Caco-2 (cell line): ENCODE results near the gene ATP9A. TPM values are rescaled to one million over a fixed set of nuclear protein-coding genes. Genes with fewer than 3 reads are reported as not detected.
"Not testable (repeated sequence)": the region's sequence is repeated elsewhere in the genome, so short reads cannot be mapped to it uniquely, and the experiment has no call there.

Experiments
- BruUV-seq: library from RNA; stranded (reverse); fragments of 400-500 nt; replicated peaks from 2 replicates; lab custom pipeline; 2021; lab: Mats Ljungman, UMichigan
- CTCF ChIA-PET: fragments of 300-600 bp; sonication (Branson Sonifier 250); formaldehyde crosslinking; loops from one replicate; lab custom pipeline; 2022; ENCODE audit warnings: antibody characterized with exemption; lab: Charles Lee
- POLR2A ChIA-PET: fragments of 300-600 bp; sonication (Branson Sonifier 250); formaldehyde crosslinking; loops from one replicate; lab custom pipeline; 2022; ENCODE audit warnings: antibody characterized with exemption; lab: Charles Lee
- DNase-seq, 2 experiments: peaks; one replicate each; pipeline versions ENCODE4 v3.0.0 to v3.0.0-alpha.2; 2020 to 2022
- H3K27me3 ChIP-seq: replicated peaks from 2 replicates; pipeline ENCODE4 v1.6.0; 2011; ENCODE audit warnings: low read length; ENCODE audit not compliant: control insufficient read depth, insufficient read depth
- H3K36me3 ChIP-seq: 2 replicates; pipeline ENCODE4 v1.5.1; 2011; ENCODE audit warnings: low read length; ENCODE audit not compliant: control insufficient read depth, insufficient read depth
- H3K4me1 ChIP-seq: fragments of 250-450 bp; sonication (Bioruptor Pico); 2 replicates; pipeline ENCODE4 v1.5.1; 2020; ENCODE audit warnings: mild to moderate bottlenecking
- H3K4me3 ChIP-seq: 2 replicates; pipeline ENCODE4 v1.5.1; 2011; ENCODE audit warnings: low read depth, mild to moderate bottlenecking, control low read depth, low read length
- H3K9me3 ChIP-seq: fragments of 250-450 bp; sonication (Bioruptor Pico); 2 replicates; pipeline ENCODE4 v1.5.1; 2020; ENCODE audit warnings: mild to moderate bottlenecking, moderate library complexity
- H3K27ac Mint-ChIP-seq: one replicate; pipeline ENCODE4 v1.8.0; 2022; ENCODE audit warnings: mixed read lengths; ENCODE audit not compliant: unreplicated experiment
- H3K27me3 Mint-ChIP-seq: one replicate; pipeline ENCODE4 v1.8.0; 2022; ENCODE audit warnings: mixed read lengths; ENCODE audit not compliant: insufficient read depth, unreplicated experiment
- H3K36me3 Mint-ChIP-seq: one replicate; pipeline ENCODE4 v1.8.0; 2022; ENCODE audit warnings: mild to moderate bottlenecking, mixed read lengths; ENCODE audit not compliant: insufficient read depth, unreplicated experiment
- H3K4me1 Mint-ChIP-seq: one replicate; pipeline ENCODE4 v1.8.0; 2022; ENCODE audit warnings: low read depth, mixed read lengths; ENCODE audit not compliant: unreplicated experiment
- H3K4me3 Mint-ChIP-seq: one replicate; pipeline ENCODE4 v1.8.0; 2022; ENCODE audit warnings: mild to moderate bottlenecking, moderate library complexity, mixed read lengths; ENCODE audit not compliant: unreplicated experiment
- H3K9me3 Mint-ChIP-seq: one replicate; pipeline ENCODE4 v1.8.0; 2022; ENCODE audit warnings: mixed read lengths; ENCODE audit not compliant: unreplicated experiment
- intact Hi-C: fragments of 100-400 bp; cut with micrococcal nuclease; formaldehyde crosslinking; loops from one replicate; pipeline ENCODE4 v1.10.0; 2022; ENCODE audit not compliant: unreplicated experiment
- total RNA-seq: library from RNA; stranded (reverse); gene quantifications from 2 replicates; pipeline ENCODE4 v1.2.3, GENCODE V29; 2022
- TF ChIP-seq, protein P1 (sequence below), 2 experiments: fragments of 200-600 bp in 1 of 2; IDR thresholded peaks; 1 replicate in 1 of 2; 2 replicates in 1 of 2; pipeline versions ENCODE4 v1.5.1 to v1.8.0; 2011 to 2022; ENCODE audit warnings: antibody characterized with exemption in 1 of 2, control low read depth in 1 of 2, inconsistent platforms in 1 of 2, low read depth in 1 of 2, low read length in 1 of 2, mild to moderate bottlenecking in 1 of 2, moderate library complexity in 1 of 2; ENCODE audit not compliant: insufficient read depth in 1 of 2, severe bottlenecking in 1 of 2, unreplicated experiment in 1 of 2

ATP9A gene
- total RNA-seq, 1 experiment from 2014 or later = 102 TPM

DNA sequence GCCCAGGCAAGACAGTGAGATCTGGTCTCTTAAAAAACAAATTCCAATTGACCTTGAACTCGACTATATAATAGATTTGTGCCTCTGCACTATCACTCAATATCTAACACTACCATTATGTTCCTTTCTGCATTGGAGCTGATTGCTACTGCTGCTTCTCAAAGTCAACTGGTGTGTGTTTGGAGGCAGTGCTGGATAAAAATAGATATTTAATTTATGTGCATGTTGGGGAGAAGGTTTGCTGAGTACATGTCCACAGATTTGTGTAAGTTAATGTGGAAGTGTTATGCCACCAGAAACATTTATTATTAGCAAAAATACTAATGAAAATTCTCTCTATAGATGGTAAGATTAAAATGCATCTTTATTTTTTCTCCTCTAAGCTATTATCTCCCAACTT lies 39.5 kb downstream of the ATP9A start:
- Histone ChIP-seq H3K36me3 (no peaks in the 10 kb centered on the region), H3K4me1 (peaks cover 6% of the 10 kb centered on the region), H3K27me3 (no peaks in the 10 kb centered on the region), H3K9me3 (no peaks in the 10 kb centered on the region), H3K4me3 (no peak overlapping the region)
- TF ChIP-seq, protein P1, sequence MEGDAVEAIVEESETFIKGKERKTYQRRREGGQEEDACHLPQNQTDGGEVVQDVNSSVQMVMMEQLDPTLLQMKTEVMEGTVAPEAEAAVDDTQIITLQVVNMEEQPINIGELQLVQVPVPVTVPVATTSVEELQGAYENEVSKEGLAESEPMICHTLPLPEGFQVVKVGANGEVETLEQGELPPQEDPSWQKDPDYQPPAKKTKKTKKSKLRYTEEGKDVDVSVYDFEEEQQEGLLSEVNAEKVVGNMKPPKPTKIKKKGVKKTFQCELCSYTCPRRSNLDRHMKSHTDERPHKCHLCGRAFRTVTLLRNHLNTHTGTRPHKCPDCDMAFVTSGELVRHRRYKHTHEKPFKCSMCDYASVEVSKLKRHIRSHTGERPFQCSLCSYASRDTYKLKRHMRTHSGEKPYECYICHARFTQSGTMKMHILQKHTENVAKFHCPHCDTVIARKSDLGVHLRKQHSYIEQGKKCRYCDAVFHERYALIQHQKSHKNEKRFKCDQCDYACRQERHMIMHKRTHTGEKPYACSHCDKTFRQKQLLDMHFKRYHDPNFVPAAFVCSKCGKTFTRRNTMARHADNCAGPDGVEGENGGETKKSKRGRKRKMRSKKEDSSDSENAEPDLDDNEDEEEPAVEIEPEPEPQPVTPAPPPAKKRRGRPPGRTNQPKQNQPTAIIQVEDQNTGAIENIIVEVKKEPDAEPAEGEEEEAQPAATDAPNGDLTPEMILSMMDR (IDR thresholded peaks at IDR 0.05; ENCODE audit: insufficient read depth in 1 of 2, low read depth in 1 of 2, low read length in 1 of 2, severe bottlenecking in 1 of 2, unreplicated experiment in 1 of 2) = no peak
- no peak for DNase-seq
- Mint-ChIP-seq H3K4me1 (peaks cover 14% of the 10 kb centered on the region), H3K4me3 (no peak overlapping the region), H3K27me3 (no peaks in the 10 kb centered on the region), H3K9me3 (no peaks in the 10 kb centered on the region), H3K36me3 (peaks cover 34% of the 10 kb centered on the region), H3K27ac (no peak overlapping the region)
- ChIA-PET POLR2A (no interaction called here), CTCF (no interaction called here)
- intact Hi-C loops = no loop called here
- BruUV-seq = no TSS peak

DNA sequence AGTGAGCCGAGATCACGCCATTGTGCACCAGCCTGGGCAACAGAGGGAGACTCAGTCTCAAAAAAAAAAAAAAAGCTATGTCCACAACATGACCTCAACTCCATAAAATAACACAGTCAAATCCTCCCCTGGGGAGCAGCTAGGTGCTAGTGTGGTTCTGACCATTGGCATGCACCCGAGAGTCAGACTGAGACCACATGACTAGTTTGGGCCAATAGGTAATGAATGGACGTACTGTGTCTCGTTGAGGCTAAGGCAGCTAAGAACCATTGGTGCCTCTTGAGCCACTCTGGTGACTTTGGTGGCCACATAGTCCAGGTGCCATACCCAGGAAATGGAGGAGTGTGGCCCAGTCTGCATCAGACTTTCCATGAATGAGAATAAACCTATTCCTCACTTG lies 40.3 kb downstream of the ATP9A start:
- TF ChIP-seq, protein P1 (IDR thresholded peaks at IDR 0.05; ENCODE audit: insufficient read depth in 1 of 2, low read depth in 1 of 2, low read length in 1 of 2, severe bottlenecking in 1 of 2, unreplicated experiment in 1 of 2) = no peak
- no TSS peak for BruUV-seq
- intact Hi-C loops = no loop called here
- no peak for DNase-seq
- no peak overlapping the region for H3K4me3 ChIP-seq
- Mint-ChIP-seq H3K9me3 (no peaks in the 10 kb centered on the region), H3K36me3 (peaks cover 34% of the 10 kb centered on the region), H3K4me1 (peaks cover 16% of the 10 kb centered on the region), H3K27ac (no peak overlapping the region), H3K4me3 (no peak overlapping the region), H3K27me3 (no peaks in the 10 kb centered on the region)
- CTCF ChIA-PET = no interaction called here
- H3K27me3 ChIP-seq = no peaks in the 10 kb centered on the region
- POLR2A ChIA-PET = no interaction called here
- H3K4me1 ChIP-seq = peaks cover 7% of the 10 kb centered on the region
- no peaks in the 10 kb centered on the region for H3K9me3 ChIP-seq
- no peaks in the 10 kb centered on the region for H3K36me3 ChIP-seq

DNA sequence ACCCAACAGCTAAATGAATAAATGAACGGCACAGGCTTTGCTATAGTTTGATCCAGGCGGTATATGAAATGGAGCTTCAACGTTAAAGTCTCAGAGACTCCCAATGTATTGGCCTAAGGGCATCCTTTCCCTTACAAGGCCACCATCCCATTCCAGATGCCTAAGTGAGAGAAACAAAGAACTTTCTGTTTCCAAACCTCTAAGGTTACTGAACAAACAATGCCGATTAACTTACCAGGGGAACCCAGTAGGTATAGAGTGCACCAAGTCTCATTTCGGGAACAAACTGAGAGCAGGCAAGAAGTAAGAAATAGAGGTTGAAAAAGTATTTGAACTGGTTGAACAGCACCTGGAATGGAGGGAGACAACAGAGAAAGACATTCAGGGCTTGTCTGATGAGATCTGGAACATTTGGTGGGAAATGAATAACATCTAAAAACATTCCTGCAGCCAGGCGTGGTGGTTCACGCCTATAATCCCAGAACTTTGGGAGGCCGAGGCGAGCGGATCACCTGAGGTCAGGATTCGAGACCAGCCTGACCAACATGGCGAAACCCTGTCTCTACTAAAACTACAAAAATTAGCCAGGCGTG lies 42.5 kb downstream of the ATP9A start:
- ChIA-PET CTCF (no interaction called here), POLR2A (no interaction called here)
- no TSS peak for BruUV-seq
- Mint-ChIP-seq H3K9me3 (no peaks in the 10 kb centered on the region), H3K27ac (peak overlapping the region; percentile 13), H3K4me1 (peaks cover 30% of the 10 kb centered on the region), H3K27me3 (no peaks in the 10 kb centered on the region), H3K36me3 (peaks cover 50% of the 10 kb centered on the region), H3K4me3 (no peak overlapping the region)
- H3K4me3 ChIP-seq = no peak overlapping the region
- H3K4me1 ChIP-seq = peaks cover 22% of the 10 kb centered on the region
- H3K9me3 ChIP-seq = no peaks in the 10 kb centered on the region
- intact Hi-C loops = loop anchor here (1.0 kb wide), 1 partner anchor 28 kb away; no protein-coding TSS in a partner anchor
- TF ChIP-seq, protein P1 (IDR thresholded peaks at IDR 0.05; ENCODE audit: insufficient read depth in 1 of 2, low read depth in 1 of 2, low read length in 1 of 2, severe bottlenecking in 1 of 2, unreplicated experiment in 1 of 2) = no peak
- DNase-seq = no peak
- H3K36me3 ChIP-seq = no peaks in the 10 kb centered on the region; the same call in 1 of the 2 replicates
- H3K27me3 ChIP-seq = no peaks in the 10 kb centered on the region

DNA sequence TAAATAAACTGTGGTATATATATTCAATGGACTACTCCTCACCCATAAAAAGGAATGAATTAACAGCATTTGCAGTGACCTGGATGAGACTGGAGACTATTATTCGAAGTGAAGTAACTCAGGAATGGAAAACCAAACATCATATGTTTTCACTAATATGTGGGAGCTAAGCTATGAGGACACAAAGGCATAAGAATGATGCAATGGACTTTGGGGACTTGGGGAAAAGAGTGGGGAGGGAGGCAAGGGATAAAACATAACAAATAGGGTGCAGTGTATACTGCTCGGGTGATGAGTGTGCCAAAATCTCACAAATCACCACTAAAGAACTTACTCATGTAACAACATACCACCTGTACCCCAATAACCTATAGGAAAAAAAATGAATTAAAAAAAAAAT lies 45.2 kb downstream of the ATP9A start:
- POLR2A ChIA-PET, H3K27me3 Mint-ChIP-seq, DNase-seq, H3K4me3 Mint-ChIP-seq, BruUV-seq, H3K4me3 ChIP-seq, H3K9me3 Mint-ChIP-seq, H3K36me3 ChIP-seq, H3K9me3 ChIP-seq, H3K27ac Mint-ChIP-seq, H3K27me3 ChIP-seq: not testable (repeated sequence)
- intact Hi-C loops = loop anchor here (2.0 kb wide), 1 partner anchor 18 kb away; no protein-coding TSS in a partner anchor
- peaks cover 53% of the 10 kb centered on the region for H3K36me3 Mint-ChIP-seq
- CTCF ChIA-PET = interaction anchor here (0.6 to 0.7 kb wide), 2 partner anchors 338 to 402 kb away, joined by 3 read pairs; no protein-coding TSS in a partner anchor
- H3K4me1 ChIP-seq = peaks cover 22% of the 10 kb centered on the region
- peaks cover 30% of the 10 kb centered on the region for H3K4me1 Mint-ChIP-seq

DNA sequence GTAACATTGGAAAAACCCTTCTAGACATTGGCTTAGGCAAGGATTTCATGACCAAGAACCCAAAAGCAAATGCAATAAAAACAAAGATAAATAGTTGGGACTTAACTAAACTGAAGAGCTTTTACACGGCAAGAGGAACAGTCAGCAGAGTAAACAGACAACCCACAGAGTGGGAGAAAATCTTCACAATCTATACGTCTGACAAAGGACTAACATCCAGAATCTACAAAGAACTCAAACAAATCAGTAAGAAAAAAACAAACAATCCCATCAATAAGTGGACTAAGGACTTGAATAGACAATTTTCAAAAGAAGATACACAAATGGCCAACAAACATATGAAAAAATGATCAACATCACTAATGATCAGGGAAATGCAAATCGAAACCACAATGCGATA lies 45.9 kb downstream of the ATP9A start:
- peaks cover 30% of the 10 kb centered on the region for H3K4me1 Mint-ChIP-seq
- H3K4me3 ChIP-seq, H3K9me3 Mint-ChIP-seq, H3K9me3 ChIP-seq, BruUV-seq, H3K27me3 ChIP-seq, H3K27me3 Mint-ChIP-seq, POLR2A ChIA-PET, H3K36me3 ChIP-seq, DNase-seq: not testable (repeated sequence)
- CTCF ChIA-PET = interaction anchor here (0.6 kb wide), 1 partner anchor 339 kb away, joined by 3 read pairs; no protein-coding TSS in a partner anchor
- H3K36me3 Mint-ChIP-seq = peaks cover 49% of the 10 kb centered on the region
- peaks cover 22% of the 10 kb centered on the region for H3K4me1 ChIP-seq
- peak overlapping the region; percentile 10 for H3K4me3 Mint-ChIP-seq
- peak overlapping the region; percentile 43 for H3K27ac Mint-ChIP-seq
- intact Hi-C loops = loop anchor here (2.0 kb wide), 1 partner anchor 17 kb away; no protein-coding TSS in a partner anchor
